Muscle of leg (tissue), 16 donors: ENCODE data around the gene FUS. TPM values are rescaled to one million over a fixed set of nuclear protein-coding genes. Genes with fewer than 3 reads are reported as not detected.
A peak's percentile ranks its signal among the peaks of the same experiment; 100 is the strongest.

Experiments used
- DNase-seq: peaks from one replicate; pipeline ENCODE4 v3.0.0; 2013
- H3K27ac ChIP-seq: one replicate; pipeline ENCODE4 v1.5.1; 2013; ENCODE audit warnings: mild to moderate bottlenecking, low read length, control low read depth
- H3K27me3 ChIP-seq: one replicate; pipeline ENCODE4 v1.6.1; 2013; ENCODE audit warnings: low read length; ENCODE audit not compliant: control insufficient read depth, insufficient read depth
- H3K36me3 ChIP-seq: one replicate; pipeline ENCODE4 v1.6.1; 2013; ENCODE audit warnings: low read length; ENCODE audit not compliant: control insufficient read depth, insufficient read depth
- H3K4me1 ChIP-seq: one replicate; pipeline ENCODE4 v1.6.1; 2013; ENCODE audit warnings: low read length; ENCODE audit not compliant: control insufficient read depth, insufficient read depth
- H3K4me3 ChIP-seq: one replicate; pipeline ENCODE4 v1.5.1; 2013; ENCODE audit warnings: low read length, control low read depth
- H3K9me3 ChIP-seq: replicated peaks from 2 replicates; pipeline ENCODE4 v1.6.1; 2013; ENCODE audit warnings: low read depth, low read length; ENCODE audit not compliant: control insufficient read depth
- WGBS: methylation state at CpG from one replicate; pipeline ENCODE4 v1.1.5; 2013; ENCODE audit warnings: missing lambda C conversion rate; ENCODE audit not compliant: insufficient coverage; 5-methylcytosine and 5-hydroxymethylcytosine counted together
- long read RNA-seq, 11 donors: transcript quantifications; one replicate each; lab custom pipeline, GENCODE V29; 2026
- polyA plus RNA-seq, 8 donors: library from polyadenylated mRNA; unstranded; fragments of 120-200 nt; gene quantifications; one replicate each; pipeline versions ENCODE4 v1.2.1 to v1.2.3, GENCODE V29; 2013; ENCODE audit warnings: inconsistent platforms in 1 of 8, low replicate concordance in 1 of 8; ENCODE audit not compliant: insufficient read length in 8 of 8, insufficient read depth in 1 of 8
- total RNA-seq: library from RNA; stranded (reverse); fragments of 120-200 nt; gene quantifications from one replicate; pipeline ENCODE4 v1.2.4, GENCODE V29; 2013

FUS gene
- total RNA-seq: 35.6 TPM
- polyA plus RNA-seq: 100 to 1,000 TPM; 413 to 585 (median 491) TPM
- long read RNA-seq, donor 1, full-length matches to known transcripts: 25 of 55 reads
- long read RNA-seq, donor 1, partial matches to known transcripts: 30 of 55 reads
- long read RNA-seq, donor 1, other reads (novel, unspliced or antisense): 0 of 55 reads
- long read RNA-seq, donor 2, full-length matches to known transcripts: 11 of 11 reads
- long read RNA-seq, donor 2, partial matches to known transcripts: 0 of 11 reads
- long read RNA-seq, donor 2, other reads (novel, unspliced or antisense): 0 of 11 reads
- long read RNA-seq, donor 3, full-length matches to known transcripts: 50 of 96 reads
- long read RNA-seq, donor 3, partial matches to known transcripts: 46 of 96 reads
- long read RNA-seq, donor 3, other reads (novel, unspliced or antisense): 0 of 96 reads
- long read RNA-seq, donor 4, full-length matches to known transcripts: 38 of 90 reads
- long read RNA-seq, donor 4, partial matches to known transcripts: 52 of 90 reads
- long read RNA-seq, donor 4, other reads (novel, unspliced or antisense): 0 of 90 reads
- long read RNA-seq, donor 5, full-length matches to known transcripts: 100 of 249 reads
- long read RNA-seq, donor 5, partial matches to known transcripts: 143 of 249 reads
- long read RNA-seq, donor 5, other reads (novel, unspliced or antisense): 6 of 249 reads
- long read RNA-seq, donor 6, full-length matches to known transcripts: 76 of 184 reads
- long read RNA-seq, donor 6, partial matches to known transcripts: 108 of 184 reads
- long read RNA-seq, donor 6, other reads (novel, unspliced or antisense): 0 of 184 reads
- long read RNA-seq, donor 7, full-length matches to known transcripts: 63 of 144 reads
- long read RNA-seq, donor 7, partial matches to known transcripts: 81 of 144 reads
- long read RNA-seq, donor 7, other reads (novel, unspliced or antisense): 0 of 144 reads
- long read RNA-seq, donor 8, full-length matches to known transcripts: 28 of 81 reads
- long read RNA-seq, donor 8, partial matches to known transcripts: 53 of 81 reads
- long read RNA-seq, donor 8, other reads (novel, unspliced or antisense): 0 of 81 reads
- long read RNA-seq, donor 9, full-length matches to known transcripts: 29 of 110 reads
- long read RNA-seq, donor 9, partial matches to known transcripts: 81 of 110 reads
- long read RNA-seq, donor 9, other reads (novel, unspliced or antisense): 0 of 110 reads
- long read RNA-seq, donor 10, full-length matches to known transcripts: 50 of 125 reads
- long read RNA-seq, donor 10, partial matches to known transcripts: 75 of 125 reads
- long read RNA-seq, donor 10, other reads (novel, unspliced or antisense): 0 of 125 reads
- long read RNA-seq, donor 11, full-length matches to known transcripts: 44 of 126 reads
- long read RNA-seq, donor 11, partial matches to known transcripts: 82 of 126 reads
- long read RNA-seq, donor 11, other reads (novel, unspliced or antisense): 0 of 126 reads

DNA sequence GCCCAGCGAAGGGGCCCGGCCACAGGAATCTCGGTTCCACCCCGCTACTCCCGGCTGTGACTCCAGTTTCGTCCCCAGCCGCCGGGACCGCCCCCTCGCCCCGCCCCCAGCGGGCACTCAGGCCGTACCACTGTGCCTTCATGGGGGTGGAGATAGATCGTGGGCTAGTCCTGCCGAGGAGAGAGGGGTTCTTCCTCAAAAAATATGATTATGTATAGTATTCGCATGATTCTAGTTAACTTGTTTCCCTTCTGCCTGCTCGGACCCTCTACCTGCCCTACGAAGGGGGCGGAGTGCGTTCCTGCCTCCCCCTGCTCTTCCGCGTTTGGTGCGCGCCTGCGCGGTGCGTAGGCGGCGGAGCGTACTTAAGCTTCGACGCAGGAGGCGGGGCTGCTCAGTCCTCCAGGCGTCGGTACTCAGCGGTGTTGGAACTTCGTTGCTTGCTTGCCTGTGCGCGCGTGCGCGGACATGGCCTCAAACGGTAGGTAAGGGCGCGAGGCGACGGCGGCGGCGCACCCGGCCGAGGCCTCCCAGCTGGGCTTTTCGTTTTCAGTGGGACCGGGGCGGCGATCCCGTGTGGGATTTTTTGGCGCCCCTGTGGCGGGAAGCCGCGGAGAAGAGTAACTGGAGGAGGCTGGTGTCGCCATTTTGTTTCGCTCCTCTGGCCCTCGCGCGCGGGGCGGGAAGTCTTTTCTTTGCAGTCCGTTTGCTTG lies at the start of gene FUS:
TSS of gene FUS (plus strand) at position 393 of the 713 bp plus-strand sequence. CDS start at position 469, 76 bp downstream.
- peaks cover 29% of the 10 kb centered on the region for H3K4me1 ChIP-seq
- no peaks in the 10 kb centered on the region for H3K27me3 ChIP-seq
- 0% methylated on average over 55 of the region's 69 CpGs for WGBS
- H3K4me3 ChIP-seq: peak within 1 kb of the TSS; percentile 97
- DNase-seq: peak; percentile 96
- H3K36me3 ChIP-seq: peaks cover 30% of the 10 kb centered on the region
- no peaks in the 10 kb centered on the region for H3K9me3 ChIP-seq
- H3K27ac ChIP-seq: peak within 1 kb of the TSS; percentile 98

DNA sequence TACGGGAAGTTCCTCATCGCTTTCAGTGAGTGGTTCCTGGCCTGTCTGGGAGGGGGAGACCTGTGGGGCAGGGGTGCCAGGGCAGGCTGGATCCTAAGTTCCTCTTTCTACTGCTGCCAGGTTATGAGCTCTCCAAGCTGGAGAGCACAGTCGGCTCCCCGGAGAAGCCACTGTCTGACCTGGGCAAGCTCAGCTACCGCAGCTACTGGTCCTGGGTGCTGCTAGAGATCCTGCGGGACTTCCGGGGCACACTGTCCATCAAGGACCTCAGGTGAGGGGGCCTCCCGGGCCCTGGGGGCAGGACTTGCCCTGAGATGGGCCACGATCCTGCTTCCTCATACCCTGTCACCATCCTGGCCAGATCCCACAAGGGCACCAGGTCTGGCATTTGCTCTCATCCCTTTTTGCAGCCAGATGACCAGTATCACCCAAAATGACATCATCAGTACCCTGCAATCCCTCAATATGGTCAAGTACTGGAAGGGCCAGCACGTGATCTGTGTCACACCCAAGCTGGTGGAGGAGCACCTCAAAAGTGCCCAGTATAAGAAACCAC lies 49.5 kb upstream of the FUS start:
- Histone ChIP-seq H3K36me3 (peaks cover 73% of the 10 kb centered on the region), H3K4me1 (peaks cover 14% of the 10 kb centered on the region), H3K27me3 (peaks cover 2% of the 10 kb centered on the region), H3K4me3 (no peak overlapping the region), H3K9me3 (no peaks in the 10 kb centered on the region), H3K27ac (no peak overlapping the region)
- 85% methylated on average over 9 of the region's 10 CpGs for WGBS
- peak; percentile 9 for DNase-seq

DNA sequence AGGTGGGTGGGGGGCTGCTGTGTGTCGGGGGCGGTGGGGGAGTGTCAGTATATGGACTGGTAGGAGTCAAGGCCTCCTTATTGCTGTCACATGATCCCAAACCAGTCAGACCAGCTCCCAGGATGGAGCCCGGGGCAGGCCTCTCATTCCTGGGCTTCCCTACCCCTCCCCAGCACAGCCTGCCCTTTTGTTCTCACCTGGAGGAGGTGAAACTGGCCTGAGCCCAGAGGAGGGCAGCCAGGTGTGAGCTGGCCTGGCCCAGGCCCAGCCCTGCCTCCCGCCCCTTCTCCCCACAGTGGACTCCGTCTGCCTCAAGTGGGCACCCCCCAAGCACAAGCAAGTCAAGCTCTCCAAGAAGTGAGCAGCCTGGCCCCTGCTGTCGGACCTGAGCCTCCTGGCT lies 49.0 kb upstream of the FUS start:
- Histone ChIP-seq H3K36me3 (peaks cover 68% of the 10 kb centered on the region), H3K4me3 (no peak overlapping the region), H3K27ac (no peak overlapping the region), H3K9me3 (no peaks in the 10 kb centered on the region), H3K27me3 (peaks cover 2% of the 10 kb centered on the region), H3K4me1 (peaks cover 16% of the 10 kb centered on the region)
- peak; percentile 4 for DNase-seq
- 20% methylated on average over 1 of the region's 6 CpGs for WGBS

DNA sequence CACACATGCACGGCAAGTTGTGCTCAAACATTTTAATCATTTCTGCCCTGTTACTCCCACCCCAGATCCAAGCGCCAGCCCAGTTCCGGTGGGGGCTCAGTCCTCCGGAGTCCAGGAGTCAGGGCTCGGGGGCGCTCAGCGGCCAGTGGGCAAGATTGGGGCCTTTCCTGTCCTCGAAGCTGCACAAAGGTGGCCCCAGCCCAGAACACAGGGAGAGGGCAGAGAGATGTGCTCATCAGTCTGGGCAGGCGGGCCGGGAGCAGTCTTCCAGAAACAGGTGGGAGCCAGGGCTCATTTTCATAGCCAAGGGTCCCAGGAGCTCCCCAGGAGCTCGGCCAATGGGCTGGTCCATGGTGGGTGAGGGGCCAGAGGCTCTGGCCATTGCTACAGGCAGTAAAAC lies 48.5 kb upstream of the FUS start:
- no peak for DNase-seq
- no peak overlapping the region for H3K27ac ChIP-seq
- H3K9me3 ChIP-seq: no peaks in the 10 kb centered on the region
- 77% methylated on average over 9 of the region's 11 CpGs for WGBS
- peaks cover 2% of the 10 kb centered on the region for H3K27me3 ChIP-seq
- peaks cover 63% of the 10 kb centered on the region for H3K36me3 ChIP-seq
- peaks cover 16% of the 10 kb centered on the region for H3K4me1 ChIP-seq
- no peak overlapping the region for H3K4me3 ChIP-seq

DNA sequence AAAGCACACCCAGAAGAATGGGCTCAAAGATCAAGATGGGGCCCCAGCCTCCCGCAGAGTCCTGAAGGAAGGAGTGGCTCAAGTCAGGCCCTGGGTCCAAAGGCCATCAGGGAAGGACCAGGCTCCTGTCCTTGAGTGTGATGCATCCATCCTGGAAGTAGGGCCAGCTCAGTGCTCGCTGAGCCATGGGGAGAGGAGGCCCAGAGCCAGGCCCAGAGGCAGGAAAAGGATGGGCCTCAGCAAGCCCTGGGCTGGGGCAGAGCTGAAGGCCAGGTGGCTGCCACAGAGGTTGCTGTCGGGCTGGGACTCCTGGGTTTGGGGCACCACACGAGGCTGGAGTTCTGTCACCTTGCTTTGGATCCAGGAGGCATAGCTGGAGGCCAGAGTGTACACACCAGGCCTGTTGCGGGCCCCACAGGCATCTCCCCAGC lies 48.1 kb upstream of the FUS start:
- peaks cover 2% of the 10 kb centered on the region for H3K27me3 ChIP-seq
- H3K9me3 ChIP-seq: no peaks in the 10 kb centered on the region
- H3K4me1 ChIP-seq: peaks cover 16% of the 10 kb centered on the region
- no peak overlapping the region for H3K4me3 ChIP-seq
- WGBS: 74% methylated on average over 4 of the region's 5 CpGs
- no peak overlapping the region for H3K27ac ChIP-seq
- no peak for DNase-seq
- H3K36me3 ChIP-seq: peaks cover 61% of the 10 kb centered on the region

DNA sequence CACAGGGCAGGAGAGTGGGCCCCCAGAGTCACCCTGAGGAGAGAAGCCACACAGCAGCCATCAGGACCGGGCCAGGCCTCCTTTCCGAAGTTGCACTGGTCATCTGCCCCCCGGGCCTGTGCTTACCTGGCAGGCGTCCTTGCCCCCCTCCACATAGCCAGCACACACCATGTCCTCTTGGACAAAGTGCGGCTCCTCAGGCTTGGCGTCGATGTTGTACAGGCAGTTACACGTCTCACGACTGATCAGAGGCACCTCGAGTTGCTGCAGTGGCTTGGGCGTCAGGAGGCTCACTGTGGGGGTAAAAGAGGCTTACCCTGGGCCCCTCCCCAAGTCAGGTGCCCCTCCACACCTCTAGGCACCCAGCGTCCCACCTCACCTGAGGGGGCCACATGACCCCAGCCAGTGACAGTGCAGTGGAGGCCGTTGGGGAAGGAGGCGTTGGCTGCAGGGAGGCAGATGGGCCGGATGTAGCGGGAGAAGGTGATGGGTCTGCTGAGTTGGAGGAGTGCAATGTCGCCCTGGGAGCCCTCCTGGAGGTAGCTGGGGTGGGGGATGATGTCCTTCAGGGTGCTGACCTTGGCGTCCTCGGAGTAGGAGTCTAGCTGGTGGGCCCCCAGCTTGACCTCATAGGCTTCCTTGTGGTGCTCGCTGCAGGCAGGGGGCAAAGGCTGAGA lies 47.5 kb upstream of the FUS start:
- Histone ChIP-seq H3K27me3 (peaks cover 2% of the 10 kb centered on the region), H3K36me3 (peaks cover 55% of the 10 kb centered on the region), H3K4me1 (peaks cover 16% of the 10 kb centered on the region), H3K27ac (no peak overlapping the region), H3K9me3 (no peaks in the 10 kb centered on the region), H3K4me3 (no peak overlapping the region)
- peak; percentile 6 for DNase-seq
- WGBS: 77% methylated on average over 15 of the region's 20 CpGs

DNA sequence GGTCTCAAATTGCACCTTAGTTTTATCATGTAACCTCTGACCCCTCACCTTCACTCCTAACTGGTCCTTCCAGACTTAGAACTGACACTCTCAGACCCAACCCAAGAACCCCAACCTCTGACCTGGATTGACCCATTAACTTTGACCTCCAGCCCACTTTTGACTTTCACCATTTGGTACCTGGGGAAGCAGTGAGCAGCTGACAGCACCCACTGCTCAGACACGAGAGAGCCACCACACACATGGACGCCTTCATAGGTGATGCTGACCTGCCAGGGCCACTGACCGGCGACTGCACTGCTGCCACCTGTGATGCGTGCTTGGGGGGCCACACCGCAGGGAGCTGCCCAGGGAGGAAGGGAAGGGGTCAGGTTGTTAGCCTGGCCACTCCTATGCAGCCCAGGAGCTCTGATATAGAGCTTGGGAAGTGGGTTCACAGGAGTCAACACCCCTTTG lies 46.9 kb upstream of the FUS start:
- Histone ChIP-seq H3K27me3 (peaks cover 2% of the 10 kb centered on the region), H3K4me3 (no peak overlapping the region), H3K4me1 (peaks cover 16% of the 10 kb centered on the region), H3K9me3 (no peaks in the 10 kb centered on the region), H3K27ac (no peak overlapping the region), H3K36me3 (peaks cover 48% of the 10 kb centered on the region)
- no CpG with 5 or more reads among the region's 6 CpGs for WGBS
- DNase-seq: peak; percentile 6

DNA sequence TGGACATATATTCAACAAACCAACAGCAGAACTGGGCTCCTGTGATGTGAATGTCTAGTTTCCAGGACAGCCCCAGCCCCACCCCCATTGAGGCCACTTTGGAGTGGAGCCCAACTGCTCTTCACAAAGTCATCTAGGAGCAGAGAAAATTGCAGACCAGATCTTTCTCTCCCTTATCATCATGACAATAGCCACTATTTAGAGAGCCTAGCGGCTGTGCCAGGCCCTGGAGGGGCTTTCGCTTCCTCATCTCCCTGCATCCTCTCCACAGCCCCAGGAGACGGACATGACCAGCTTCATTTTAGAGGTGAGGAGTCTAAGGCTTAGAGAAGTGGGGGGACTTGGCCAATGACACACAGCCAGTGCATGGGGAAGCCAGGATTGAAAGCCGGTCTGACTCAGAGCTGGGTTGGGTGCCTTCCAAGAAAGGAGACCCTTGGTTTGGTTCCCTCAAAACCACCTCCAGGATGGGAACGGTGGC lies 45.8 kb upstream of the FUS start:
- Histone ChIP-seq H3K9me3 (no peaks in the 10 kb centered on the region), H3K27me3 (peaks cover 2% of the 10 kb centered on the region), H3K4me3 (no peak overlapping the region), H3K36me3 (peaks cover 39% of the 10 kb centered on the region), H3K27ac (no peak overlapping the region), H3K4me1 (peaks cover 23% of the 10 kb centered on the region)
- peak; percentile 27 for DNase-seq
- WGBS: 43% methylated on average over 3 of the region's 5 CpGs
